Loucy (cell line): ENCODE results near the gene SKOR1.

Experiments used
- CTCF ChIP-seq: fragments of 200-600 bp; sonication (generic); conservative IDR thresholded peaks from 2 replicates; pipeline ENCODE4 v1.5.1; 2014; ENCODE audit warnings: mild to moderate bottlenecking, antibody characterized with exemption, low read length
- EZH2phosphoT487 ChIP-seq: fragments of 200-600 bp; IDR thresholded peaks from 2 replicates; pipeline ENCODE4 v1.6.1; 2018; ENCODE audit warnings: antibody characterized with exemption, mild to moderate bottlenecking, moderate library complexity, borderline replicate concordance

- no peak for TF ChIP-seq CTCF
- no peak for TF ChIP-seq EZH2phosphoT487
These were observed 20.2 kb upstream of the SKOR1 start for GRCh38 chr15:67805008-67805665.
